Posterior cingulate gyrus (tissue), 11 donors: ENCODE results near the gene TM9SF1.
"Not testable (repeated sequence)": the region's sequence is repeated elsewhere in the genome, so short reads cannot be mapped to it uniquely, and the experiment has no call there.

Experiments used
- DNase-seq, 10 donors: peaks; one replicate each; pipeline versions ENCODE4 v3.0.0 to v3.0.0-alpha.2; 2020 to 2021; ENCODE audit warnings: mixed read lengths in 3 of 10
- intact Hi-C: fragments of 100-400 bp; cut with DNase I; formaldehyde crosslinking; loops from one replicate; pipeline ENCODE4 v1.15.1; 2023

Gene TM9SF1

DNA sequence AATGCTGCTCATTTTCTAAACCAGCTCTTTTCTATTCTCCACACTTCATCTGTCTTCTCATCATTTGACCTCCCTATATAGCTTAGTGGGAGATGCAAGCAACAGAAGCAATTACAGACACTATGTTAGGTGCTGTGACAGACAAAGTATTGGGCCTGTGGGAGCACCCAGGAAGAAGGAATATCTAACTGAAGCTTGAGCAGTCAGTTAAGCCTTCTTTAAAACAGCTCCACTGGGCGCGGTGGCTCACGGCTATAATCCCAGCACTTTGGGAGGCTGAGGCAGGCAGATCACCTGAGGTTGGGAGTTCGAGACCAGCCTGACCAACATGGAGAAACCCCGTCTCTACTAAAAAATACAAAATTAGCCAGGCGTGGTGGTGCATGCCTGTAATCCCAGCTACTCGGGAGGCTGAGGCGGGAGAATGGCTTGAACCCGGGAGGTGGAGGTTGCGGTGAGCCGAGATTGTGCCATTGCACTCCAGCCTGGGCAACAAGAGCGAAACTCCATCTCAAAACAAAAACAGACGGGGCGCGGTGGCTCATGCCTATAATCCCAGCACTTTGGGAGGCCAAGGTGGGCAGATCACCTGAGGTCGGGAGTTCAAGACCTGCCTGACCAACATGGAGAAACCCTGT, 8.1 kb upstream of the TM9SF1 start:
- DNase-seq, intact Hi-C loops: not testable (repeated sequence)

DNA sequence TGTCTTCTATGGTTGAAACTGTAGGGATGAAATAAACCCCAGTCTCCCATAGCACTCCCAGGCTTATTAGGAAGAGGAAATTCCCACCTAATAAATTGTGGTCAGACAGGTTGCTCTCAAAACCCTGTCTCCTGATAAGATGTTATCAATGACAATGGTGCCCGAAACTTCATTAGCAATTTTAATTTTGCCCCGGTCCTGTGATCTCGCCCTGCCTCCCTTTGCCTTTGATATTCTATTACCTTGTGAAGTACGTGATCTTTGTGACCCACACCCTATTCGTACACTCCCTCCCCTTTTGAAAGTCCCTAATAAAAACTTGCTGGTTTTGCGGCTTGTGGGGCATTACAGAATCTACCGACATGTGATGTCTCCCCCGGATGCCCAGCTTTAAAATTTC, 7.3 kb upstream of the TM9SF1 start:
- intact Hi-C loops, DNase-seq: not testable (repeated sequence)

DNA sequence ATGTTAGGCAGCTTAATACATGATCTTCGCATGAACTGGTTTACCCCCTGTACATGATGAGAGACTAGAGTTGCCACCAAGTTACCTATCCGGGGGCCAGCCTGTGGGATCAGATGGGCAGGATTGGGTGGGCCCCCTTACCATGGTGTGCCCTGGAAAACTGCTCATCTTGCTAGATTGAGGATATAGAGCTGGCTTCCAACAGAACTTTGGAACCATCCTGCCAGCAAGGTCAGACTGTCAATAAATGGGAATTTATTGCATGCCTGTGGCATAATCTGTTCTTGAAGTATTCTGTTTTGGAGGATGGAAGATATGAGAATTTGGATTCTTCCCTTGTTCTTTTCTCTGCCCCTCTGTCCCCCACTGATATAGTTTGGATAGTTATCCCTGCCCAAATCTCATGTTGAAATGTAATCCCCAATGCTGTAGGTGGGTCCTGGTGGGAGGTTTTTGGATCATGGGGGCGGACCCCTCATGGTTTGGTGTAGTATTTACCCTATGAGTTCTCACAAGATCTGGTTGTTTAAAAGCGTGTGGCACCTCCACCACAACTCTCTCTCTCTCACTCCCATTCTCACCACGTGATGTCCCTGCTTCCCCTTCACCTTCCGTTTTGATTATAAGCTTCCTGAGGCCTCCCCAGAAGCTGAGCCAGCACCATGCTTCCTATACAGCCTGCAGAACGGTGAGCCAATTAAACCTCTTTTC, 3.7 kb upstream of the TM9SF1 start:
- no peak for DNase-seq
- intact Hi-C loops: no loop called here

DNA sequence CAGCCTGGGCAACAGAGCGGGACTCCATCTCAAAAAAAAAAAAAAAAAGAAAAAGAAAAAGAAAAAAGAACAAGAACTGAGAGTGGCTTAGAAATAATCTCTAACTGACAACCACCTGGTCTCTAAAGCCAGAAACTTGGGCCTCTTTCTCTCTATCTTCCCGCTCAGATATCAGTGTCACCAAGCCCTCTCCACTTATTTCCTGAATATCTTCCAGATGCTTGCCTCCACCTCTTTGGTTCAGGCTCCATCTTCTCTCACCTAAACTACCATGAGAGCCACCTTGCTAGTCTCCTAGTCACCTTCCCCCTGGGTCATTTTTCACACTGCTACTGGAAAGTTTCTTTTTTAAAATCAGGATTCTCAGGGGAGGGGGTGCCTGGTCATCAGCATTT, 1.8 kb upstream of the TM9SF1 start:
- intact Hi-C loops: no loop called here

DNA sequence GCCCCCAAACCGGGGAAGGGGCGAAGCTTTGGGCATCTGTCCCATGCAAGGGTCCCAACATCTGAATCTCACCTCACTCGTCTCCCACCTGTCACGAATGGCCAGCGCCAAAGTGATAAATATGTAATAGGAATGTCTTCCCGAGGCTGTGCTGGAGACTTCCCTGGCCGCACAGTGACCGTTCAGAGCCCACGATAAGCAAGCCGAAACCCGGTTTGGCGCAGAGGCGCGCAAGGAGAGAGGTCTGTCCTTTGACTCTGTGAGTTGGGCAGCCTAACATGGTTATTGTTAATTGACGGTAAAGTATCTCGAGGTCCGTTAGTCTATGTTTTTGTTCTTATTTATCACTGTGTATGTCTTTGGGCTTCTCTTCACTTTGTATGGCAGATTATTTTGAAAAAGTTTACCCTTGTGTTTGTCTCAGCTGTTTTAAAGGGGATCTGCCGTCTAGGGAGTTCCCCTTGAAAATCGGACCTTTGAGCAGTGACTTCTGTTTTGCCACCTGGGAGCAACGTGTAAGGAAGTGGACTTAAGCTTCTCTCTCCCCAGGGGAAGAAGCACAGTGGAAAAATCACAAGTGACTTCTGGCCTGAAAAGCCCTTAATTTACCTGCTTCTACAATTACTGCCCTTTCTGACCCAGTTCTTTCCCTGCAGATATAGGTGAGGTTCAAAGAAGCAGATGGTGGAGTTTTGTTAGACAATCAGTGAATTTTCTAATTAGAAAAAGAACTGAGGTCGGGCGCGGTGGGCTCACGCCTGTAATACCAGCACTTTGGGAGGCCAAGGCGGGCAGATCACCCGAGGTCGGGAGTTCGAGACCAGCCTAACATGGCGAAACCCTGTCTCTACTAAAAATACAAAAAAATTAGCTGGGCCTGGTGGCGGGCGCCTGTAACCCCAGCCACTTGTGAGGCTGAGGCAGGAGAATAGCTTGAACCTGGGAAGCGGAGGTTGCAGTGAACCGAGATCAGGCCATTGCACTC, 1.1 kb upstream of the TM9SF1 start:
- DNase-seq: no peak

More for the DNA sequence above, 1.8 kb upstream of the TM9SF1 start:
- no peak for DNase-seq

DNA sequence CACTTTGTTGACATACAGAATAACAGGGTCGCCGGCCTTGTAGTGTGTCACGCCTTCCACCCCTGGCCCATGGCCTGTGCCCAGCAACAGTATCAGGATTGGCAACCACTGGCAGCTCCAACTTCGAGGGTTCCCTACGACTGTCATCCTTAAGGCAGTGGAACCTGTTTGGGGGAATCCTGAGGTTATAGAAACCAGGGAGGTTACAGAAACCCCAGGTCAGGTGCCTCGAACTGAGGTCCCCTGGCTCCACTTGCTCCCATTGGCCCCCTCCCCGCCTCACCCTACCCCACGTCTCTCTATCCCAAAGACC, 412 bp downstream of the TM9SF1 start:
- DNase-seq: no peak
- intact Hi-C loops: no loop called here

More for the DNA sequence above, 1.1 kb upstream of the TM9SF1 start:
- intact Hi-C loops: no loop called here

DNA sequence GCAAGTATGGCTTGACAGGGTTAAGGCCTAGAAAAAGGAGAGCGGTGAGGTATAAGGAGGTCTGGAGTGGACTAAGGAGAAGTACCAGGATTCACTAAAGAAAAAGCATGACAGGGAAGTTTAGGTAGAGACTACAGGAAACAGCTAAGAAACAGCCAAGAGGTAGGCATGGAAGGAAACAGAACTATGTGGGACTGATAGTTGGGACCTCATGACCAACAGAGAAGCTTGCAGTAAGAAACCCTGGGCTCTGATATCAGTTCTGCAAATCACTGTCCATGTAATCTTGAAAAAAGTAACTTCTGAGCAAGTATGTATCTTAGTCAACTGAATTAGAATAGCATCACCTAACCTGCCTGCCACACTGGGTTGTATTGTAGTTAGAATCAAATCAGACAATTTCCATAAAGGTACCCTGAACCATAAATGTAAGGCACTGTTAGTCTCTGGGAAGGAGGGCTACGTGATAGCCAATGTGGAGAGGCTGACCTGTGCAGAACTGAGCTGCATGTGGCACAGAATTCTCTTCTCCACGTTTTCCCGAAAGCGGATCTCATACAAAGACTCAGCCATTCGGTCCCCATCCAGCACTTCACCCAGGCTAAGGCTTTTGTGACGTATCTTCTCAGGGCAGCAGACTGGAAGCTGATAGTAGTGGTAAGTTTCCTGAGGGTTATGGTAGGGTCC, 912 bp downstream of the TM9SF1 start:
- DNase-seq: no peak
- intact Hi-C loops: no loop called here

DNA sequence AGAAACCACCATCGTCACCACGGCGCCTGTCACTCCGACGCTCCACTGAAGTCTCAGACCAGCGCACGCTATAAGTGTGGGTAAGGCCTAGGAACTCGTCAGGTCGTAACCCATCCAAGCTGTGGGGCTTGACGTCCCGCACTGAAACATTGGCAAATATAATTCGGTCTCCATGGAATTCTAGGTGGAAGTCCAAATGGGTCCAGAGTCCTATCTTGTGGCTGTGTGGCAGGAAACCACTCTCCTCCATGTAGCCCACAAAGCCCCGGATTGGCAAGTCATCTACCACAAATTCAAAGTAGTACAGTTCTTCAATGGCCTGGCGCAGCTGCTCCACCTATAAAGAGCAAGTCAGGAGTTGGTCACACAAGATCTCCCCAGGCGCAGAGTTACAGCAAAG, 2.3 kb downstream of the TM9SF1 start:
- intact Hi-C loops: no loop called here
- DNase-seq: no peak

DNA sequence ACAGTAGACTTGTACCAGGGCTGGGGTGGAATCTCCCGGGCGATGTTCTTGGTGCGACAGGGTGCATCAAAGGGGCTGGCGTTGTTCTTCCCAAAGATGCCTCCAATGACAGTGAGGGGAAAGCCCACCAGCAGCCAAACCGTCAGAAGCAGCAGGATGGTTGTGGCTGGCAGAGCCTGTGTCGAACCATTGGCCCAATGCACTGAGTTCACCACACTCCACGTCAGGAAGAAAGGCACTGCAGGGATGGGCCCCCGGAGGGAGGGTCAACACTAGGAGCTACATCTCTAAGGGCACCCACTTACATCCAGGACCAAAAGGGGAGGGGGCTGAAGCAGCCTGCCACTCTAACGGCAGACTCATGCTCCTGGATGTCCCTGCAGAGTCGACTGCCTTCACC, 4.8 kb downstream of the TM9SF1 start:
- intact Hi-C loops: no loop called here
- DNase-seq: no peak

DNA sequence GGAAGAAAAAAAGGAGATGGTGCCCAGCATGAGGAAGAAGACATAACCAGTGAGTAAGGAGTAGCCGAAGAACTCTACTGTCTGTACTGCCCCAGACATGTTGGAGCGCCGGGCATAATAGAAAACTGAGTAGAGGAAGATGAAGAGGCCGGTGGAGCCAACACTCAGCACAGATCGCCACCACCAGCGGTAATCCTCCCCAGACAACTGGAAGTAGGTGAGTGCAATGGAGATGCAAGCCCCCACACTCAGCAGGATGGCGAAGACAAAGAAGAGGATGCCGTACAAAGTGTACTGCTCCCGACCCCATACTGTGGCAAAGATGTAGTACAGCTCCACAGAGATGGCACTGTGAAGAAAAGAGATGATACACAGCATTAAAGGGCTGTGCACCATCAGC, 5.8 kb downstream of the TM9SF1 start:
- intact Hi-C loops: loop anchor here (2.0 kb wide), 1 partner anchor 29 kb away; the partner anchor contains the start of gene IRF9
- no peak for DNase-seq

DNA sequence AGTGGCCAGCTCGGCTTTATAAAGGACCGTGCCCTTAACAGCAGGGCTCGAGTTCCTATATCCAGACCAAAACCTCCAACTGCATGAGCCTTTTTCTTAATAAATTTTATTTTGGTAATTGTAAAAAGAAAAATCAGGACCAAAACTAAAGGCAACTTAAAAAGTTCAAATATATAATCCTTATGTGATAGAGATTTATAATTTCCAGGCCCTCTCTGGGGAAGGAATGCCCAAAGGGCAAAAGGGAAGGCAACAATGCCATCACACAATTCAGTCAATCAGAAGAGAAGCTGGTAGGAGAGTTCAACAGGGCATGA, 6.2 kb downstream of the TM9SF1 start:
- no peak for DNase-seq
- intact Hi-C loops: loop anchor here (2.0 kb wide), 1 partner anchor 28 kb away; the partner anchor contains the start of gene IRF9

DNA sequence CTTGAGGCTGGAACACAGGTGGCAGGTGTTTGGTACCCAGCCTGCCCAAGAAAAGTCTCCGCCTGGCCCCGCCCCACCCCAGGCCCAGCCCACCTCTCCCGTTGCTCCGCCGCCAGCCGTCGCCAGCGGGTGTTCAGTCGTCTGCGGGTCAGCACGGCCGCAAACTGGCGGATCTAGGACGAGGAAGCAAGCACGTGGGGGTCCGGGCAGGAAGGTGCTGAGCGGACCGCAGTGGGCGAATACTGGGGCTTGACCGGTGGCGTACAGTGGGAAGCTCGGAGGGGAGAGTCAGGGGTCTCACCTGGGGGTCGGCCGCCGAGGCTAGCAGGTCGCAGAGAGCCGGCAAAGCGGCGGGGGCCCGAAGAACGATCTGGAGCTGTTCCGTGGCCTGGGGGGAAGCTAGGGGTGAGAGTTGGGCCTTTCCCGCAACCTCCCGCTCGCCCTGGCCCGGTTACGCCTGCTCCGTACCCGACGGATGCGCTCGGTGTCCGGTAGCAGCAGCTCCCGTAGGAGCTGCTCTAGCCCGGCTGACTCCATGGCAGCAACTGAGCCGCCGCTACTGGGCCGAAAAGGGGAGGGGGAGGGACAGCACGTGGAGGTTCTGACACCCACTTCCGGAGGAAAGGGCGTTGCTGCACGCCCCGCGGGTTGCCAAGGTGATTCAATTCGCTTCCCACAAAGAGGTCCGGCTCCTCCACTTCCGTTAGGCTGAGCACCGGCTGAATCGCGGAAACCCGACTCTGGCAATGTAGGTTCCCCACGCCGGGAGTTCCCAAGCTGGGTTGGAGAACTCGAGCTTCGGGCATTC, 6.8 kb downstream of the TM9SF1 start, which contains the start of gene IPO4:
Gene IPO4 (minus strand): TSS at position 566 of the 808 bp plus-strand sequence. CDS start 29 bp downstream, at position 537.
- DNase-seq: peak; percentile 93 to 99 (median 95)
- intact Hi-C loops: loop anchor here (2.0 kb wide), 1 partner anchor 28 kb away; the partner anchor contains the start of gene IRF9

DNA sequence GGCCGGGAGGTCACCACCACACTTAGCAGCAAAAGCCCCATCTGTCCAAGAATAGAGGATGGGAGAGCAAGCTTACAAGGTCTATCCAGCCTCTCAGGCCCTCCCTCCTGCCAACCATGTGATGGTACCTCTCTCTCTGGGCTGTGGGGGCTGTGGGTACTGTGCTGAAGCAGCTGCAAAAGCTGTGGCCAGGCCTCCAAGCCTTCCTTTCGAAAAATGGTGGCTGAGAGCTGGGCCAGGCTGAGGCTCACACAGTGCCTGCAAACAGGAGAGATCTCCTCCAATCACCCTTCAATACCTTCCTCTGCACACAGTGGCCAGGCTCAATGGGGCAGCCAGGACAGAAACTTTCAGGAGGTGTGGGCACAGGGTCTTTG, 7.7 kb downstream of the TM9SF1 start:
- intact Hi-C loops: no loop called here
- no peak for DNase-seq

DNA sequence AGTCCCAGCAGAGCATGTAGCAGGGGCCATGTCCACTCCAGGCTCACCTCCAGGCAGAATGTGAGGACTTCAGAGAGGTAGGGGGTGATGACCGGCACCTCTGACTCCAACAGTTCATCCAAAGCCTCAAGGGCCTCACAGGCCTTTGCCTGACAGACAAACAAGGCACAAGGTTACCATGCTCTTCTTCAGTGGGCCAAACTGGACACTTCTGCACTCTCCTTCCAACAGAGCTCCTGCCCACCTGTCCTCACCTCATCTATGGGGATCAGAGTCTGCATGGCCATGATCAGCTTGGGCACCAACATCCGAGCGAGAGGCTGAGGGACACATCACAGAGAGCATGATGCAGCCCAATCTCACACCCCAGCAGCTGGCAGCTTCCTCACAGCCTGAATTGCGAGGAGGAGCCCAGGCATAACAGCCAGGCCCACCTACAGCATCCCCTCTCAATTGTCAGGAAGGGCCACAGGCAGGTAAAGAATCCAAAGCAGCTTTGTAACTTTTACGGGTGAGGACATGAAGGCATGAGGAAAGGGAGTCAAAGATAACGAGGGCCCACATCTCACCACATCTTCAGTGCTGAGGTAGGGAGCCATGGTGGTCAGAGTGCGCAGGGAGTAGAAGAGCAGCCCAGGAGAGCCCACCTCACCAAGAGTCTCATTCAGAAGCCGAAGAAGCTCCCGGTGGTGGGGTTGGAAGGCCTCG, 8.3 kb downstream of the TM9SF1 start:
- intact Hi-C loops: no loop called here
- peak in 1 of 10 donors; percentile 70 for DNase-seq

DNA sequence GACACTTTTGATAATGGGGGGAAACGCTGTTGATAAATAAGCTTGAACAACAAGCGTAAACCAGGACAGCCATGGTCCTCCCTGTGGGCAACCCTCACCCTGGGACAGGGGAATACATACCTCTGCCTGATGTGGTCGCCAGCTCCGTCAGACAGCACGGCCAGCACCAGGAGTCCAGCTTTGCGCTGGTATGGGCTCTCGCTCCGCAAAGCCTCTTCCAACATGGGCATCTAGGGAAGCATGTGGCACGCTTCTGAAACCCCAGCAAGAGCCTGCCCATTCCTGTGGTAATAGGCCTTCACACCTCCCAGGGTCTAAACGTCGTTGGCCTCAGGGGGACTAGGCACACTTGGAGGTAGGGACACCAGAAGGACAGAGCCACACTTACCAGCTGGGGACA, 9.5 kb downstream of the TM9SF1 start:
- intact Hi-C loops: no loop called here

DNA sequence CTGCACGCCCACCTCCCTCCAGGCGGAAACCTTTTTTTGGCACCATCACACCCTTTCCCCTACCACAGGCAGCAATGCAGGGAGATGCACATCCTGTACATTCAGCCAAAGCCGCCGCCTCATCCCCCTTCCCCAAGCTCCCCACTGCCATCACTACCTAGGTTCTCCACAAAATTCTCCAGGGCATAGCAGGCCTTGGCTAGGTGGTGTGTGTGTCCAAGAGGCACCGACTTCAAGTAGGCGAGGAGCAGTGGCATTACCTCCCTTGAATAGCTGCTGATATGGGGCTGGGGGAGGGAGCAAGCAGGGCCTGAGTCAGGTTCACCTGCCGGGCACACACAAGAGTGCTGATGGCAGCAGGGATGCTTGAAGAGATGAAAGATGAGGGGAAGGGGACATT, 10.2 kb downstream of the TM9SF1 start:
- intact Hi-C loops: no loop called here
- peak in 1 of 10 donors; percentile 43 for DNase-seq

More for the DNA sequence above, 9.5 kb downstream of the TM9SF1 start:
- peak in 2 of 10 donors; percentile 30 to 71 for DNase-seq

DNA sequence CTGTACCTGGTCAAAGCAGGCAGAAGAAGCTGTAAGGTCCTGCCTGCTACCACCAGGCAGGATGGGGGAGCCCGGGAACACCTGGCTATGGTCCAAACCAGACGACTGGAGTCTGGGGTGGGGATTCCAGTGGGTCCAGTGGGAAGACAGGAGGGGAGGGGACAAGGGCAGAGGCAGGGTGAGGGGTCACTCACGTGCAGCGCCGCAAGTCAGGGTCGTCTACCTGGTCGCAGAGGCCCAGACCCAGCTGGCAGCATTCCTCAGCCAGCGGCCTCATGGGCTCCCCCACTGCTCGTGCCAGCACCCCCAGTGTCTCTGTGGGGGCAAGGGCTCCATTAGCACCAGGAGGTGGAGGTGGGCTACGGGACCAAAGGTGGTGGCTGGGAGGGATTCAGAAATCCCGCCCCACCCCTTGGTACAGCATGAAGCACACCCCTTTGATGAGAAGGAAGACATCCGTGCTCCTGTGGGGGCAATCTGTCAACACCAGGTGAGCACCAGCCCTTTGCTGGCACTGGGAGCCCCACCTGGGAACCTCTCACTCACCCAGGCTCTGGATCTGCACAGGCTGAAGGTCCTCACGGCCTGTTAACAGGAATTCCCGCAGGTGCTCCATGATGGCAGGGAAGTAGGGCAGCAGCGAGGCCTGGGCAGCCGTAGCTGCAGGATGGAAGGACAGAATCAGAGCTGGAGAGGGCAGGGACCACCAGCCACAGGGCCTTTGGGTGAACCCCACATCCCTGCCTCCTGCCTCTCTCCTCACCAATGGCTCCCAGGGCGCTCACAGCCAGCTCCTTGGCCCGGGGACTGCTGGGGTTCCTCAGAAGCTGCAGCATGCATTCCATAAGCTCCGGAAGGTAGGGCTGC, 10.9 kb downstream of the TM9SF1 start:
- DNase-seq: peak in 2 of 10 donors; percentile 42 to 74
- intact Hi-C loops: no loop called here

DNA sequence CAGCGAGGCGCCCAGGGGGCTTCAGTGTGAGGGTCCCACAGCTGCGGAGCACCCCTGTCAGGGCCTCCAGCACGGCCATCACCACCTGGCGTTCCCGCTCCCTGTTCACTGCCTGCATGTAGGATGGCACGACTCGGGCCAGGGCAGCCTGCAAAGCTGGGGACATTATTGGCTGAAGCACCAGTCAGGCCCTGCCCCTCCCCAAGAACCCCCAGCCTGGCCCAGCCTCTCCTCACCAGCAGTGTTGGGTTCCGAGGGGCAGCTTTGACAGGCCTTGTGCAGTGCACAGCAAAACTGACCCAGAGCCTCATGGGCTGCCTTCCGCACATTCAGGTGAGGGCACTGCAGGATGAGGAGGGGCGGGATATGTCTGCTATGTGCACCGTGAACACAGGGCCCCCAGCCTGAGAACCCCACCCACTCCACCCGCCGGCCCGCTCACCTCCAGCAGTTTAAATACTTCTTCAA, 12.2 kb downstream of the TM9SF1 start:
- peak in 2 of 10 donors; percentile 58 to 75 for DNase-seq
- intact Hi-C loops: no loop called here
